Measurements from ENCODE around the gene PAK3.

Gene PAK3

DNA sequence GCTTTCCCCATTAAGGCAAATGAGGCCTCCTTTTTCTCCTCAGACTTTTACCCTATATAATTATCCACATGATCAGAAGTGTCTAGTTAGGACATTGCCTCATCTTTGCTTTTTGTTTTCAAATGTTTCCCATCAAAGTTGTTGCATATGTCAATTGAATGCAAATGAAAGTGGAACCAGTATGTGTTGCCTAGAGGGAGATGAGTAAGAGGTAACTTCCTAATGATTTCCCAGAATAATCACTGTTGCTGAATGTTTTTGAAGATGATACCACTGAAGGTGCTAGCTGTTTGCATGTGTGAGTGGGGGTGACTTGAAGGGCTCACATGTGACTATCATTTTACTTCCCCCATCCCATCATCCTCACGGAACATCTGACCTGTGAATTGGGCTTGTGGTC is 33.9 kb downstream of the PAK3 start:
- H4K20me1 ChIP-seq (ENCODE audit: insufficient read depth, low read length): no peaks in the 10 kb centered on the region
- peaks cover 4% of the 10 kb centered on the region; the same call in 1 of the 2 replicates for H3F3A ChIP-seq (ENCODE audit: insufficient read depth, low read length)
- no peaks in the 10 kb centered on the region for H3K36me3 ChIP-seq (replicated peaks; ENCODE audit: insufficient read depth, low read length)
- DNase-seq: no peak
- no peak overlapping the region for H3K9ac ChIP-seq (ENCODE audit: low read length)
- no peaks in the 10 kb centered on the region for H3K27me3 ChIP-seq (replicated peaks; ENCODE audit: insufficient read depth, low read length)
- H3K4me3 ChIP-seq (ENCODE audit: low read length): no peak overlapping the region
- H3K9me3 ChIP-seq (replicated peaks; ENCODE audit: insufficient read depth, low read length): no peaks in the 10 kb centered on the region
- no peaks in the 10 kb centered on the region for H3K9me2 ChIP-seq (replicated peaks; ENCODE audit: insufficient read depth, low read length)
- no peak overlapping the region for H3K4me2 ChIP-seq (ENCODE audit: low read depth, low read length)
- H3K27ac ChIP-seq (ENCODE audit: low read length): no peak overlapping the region
- no peak overlapping the region for H2AFZ ChIP-seq (ENCODE audit: low read length)
- H3K4me1 ChIP-seq (ENCODE audit: low read length): peaks cover 7% of the 10 kb centered on the region
- H3K79me2 ChIP-seq (ENCODE audit: low read length): no peaks in the 10 kb centered on the region
- TF ChIP-seq CTCF (IDR thresholded peaks at IDR 0.05; ENCODE audit: low read length): no peak
- no peak for TF ChIP-seq EZH2 (optimal IDR thresholded peaks at IDR 0.05; ENCODE audit: low read depth, low read length)
- no peak for TF ChIP-seq EZH2phosphoT487 (IDR thresholded peaks at IDR 0.05; ENCODE audit: low read length)

- H3K79me2 ChIP-seq (ENCODE audit: low read length): no peaks in the 10 kb centered on the region
- no peak for DNase-seq
- no peak overlapping the region for H3K27ac ChIP-seq (ENCODE audit: low read length)
- H3K9ac ChIP-seq (ENCODE audit: low read length): no peak overlapping the region
- no peak overlapping the region for H2AFZ ChIP-seq (ENCODE audit: low read length)
- H4K20me1 ChIP-seq (ENCODE audit: insufficient read depth, low read length): no peaks in the 10 kb centered on the region
- H3K27me3 ChIP-seq (replicated peaks; ENCODE audit: insufficient read depth, low read length): no peaks in the 10 kb centered on the region
- H3K36me3 ChIP-seq (replicated peaks; ENCODE audit: insufficient read depth, low read length): no peaks in the 10 kb centered on the region
- TF ChIP-seq CTCF (IDR thresholded peaks at IDR 0.05; ENCODE audit: low read length): no peak
- TF ChIP-seq EZH2 (optimal IDR thresholded peaks at IDR 0.05; ENCODE audit: low read depth, low read length): no peak
- TF ChIP-seq EZH2phosphoT487 (IDR thresholded peaks at IDR 0.05; ENCODE audit: low read length): no peak
- no peaks in the 10 kb centered on the region for H3K9me3 ChIP-seq (replicated peaks; ENCODE audit: insufficient read depth, low read length)
- no peak overlapping the region for H3K4me3 ChIP-seq (ENCODE audit: low read length)
- no peak overlapping the region for H3K4me2 ChIP-seq (ENCODE audit: low read depth, low read length)
- H3K4me1 ChIP-seq (ENCODE audit: low read length): no peaks in the 10 kb centered on the region
- no peaks in the 10 kb centered on the region for H3F3A ChIP-seq (ENCODE audit: insufficient read depth, low read length)
- H3K9me2 ChIP-seq (replicated peaks; ENCODE audit: insufficient read depth, low read length): no peaks in the 10 kb centered on the region
These were observed 35.6 kb downstream of the PAK3 start for GRCh38 chrX:111131572-111131971.

DNA sequence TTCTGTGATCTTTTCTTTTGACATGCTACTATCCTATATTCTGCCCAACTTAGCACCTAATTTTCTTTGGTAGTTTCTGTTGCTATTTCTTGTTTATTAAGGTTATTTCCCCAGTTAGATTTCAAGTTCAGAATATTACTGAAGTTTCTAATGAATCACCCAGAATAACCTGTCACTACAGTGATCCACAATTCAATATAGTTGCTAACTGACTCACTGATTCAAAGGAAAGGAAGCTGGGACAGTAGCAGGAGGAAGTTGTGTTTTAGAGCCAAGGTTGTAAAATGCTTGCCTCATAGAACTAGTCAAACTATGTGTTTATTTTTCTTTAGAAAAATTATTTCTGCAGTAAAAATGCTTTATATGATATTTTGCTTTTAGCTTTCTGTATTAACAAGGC is 37.4 kb downstream of the PAK3 start:
- no peak overlapping the region for H2AFZ ChIP-seq (ENCODE audit: low read length)
- no peak overlapping the region for H3K4me3 ChIP-seq (ENCODE audit: low read length)
- no peaks in the 10 kb centered on the region for H3K79me2 ChIP-seq (ENCODE audit: low read length)
- no peaks in the 10 kb centered on the region for H3K9me3 ChIP-seq (replicated peaks; ENCODE audit: insufficient read depth, low read length)
- H3K27me3 ChIP-seq (replicated peaks; ENCODE audit: insufficient read depth, low read length): no peaks in the 10 kb centered on the region
- no peaks in the 10 kb centered on the region for H3F3A ChIP-seq (ENCODE audit: insufficient read depth, low read length)
- H3K4me2 ChIP-seq (ENCODE audit: low read depth, low read length): no peak overlapping the region
- no peaks in the 10 kb centered on the region for H3K4me1 ChIP-seq (ENCODE audit: low read length)
- no peaks in the 10 kb centered on the region for H3K36me3 ChIP-seq (replicated peaks; ENCODE audit: insufficient read depth, low read length)
- TF ChIP-seq CTCF (IDR thresholded peaks at IDR 0.05; ENCODE audit: low read length): no peak
- no peak for TF ChIP-seq EZH2phosphoT487 (IDR thresholded peaks at IDR 0.05; ENCODE audit: low read length)
- no peak for TF ChIP-seq EZH2 (optimal IDR thresholded peaks at IDR 0.05; ENCODE audit: low read depth, low read length)
- H3K9me2 ChIP-seq (replicated peaks; ENCODE audit: insufficient read depth, low read length): no peaks in the 10 kb centered on the region
- H4K20me1 ChIP-seq (ENCODE audit: insufficient read depth, low read length): no peaks in the 10 kb centered on the region
- no peak overlapping the region for H3K9ac ChIP-seq (ENCODE audit: low read length)
- DNase-seq: no peak
- H3K27ac ChIP-seq (ENCODE audit: low read length): no peak overlapping the region
